ENCODE data around the gene DTNBP1. TPM values are rescaled to one million over a fixed set of nuclear protein-coding genes. Genes with fewer than 3 reads are reported as not detected.

The DTNBP1 gene
- total RNA-seq, 6 donors from 2014 or later = 16.2 to 33.5 (median 21.3) TPM

GRCh38 chr6:15515226-15515625 lies 147.6 kb downstream of the DTNBP1 start:
- Histone ChIP-seq H3K9me3 (no peaks in the 10 kb centered on the region), H3K36me3 (peaks cover 4 to 84% (median 69%) of the 10 kb centered on the region in 4 donors), H3K4me3 (no peak overlapping the region), H3K4me1 (no peaks in the 10 kb centered on the region), H3K27me3 (no peaks in the 10 kb centered on the region), H3K27ac (no peak overlapping the region)
- 96 to 98% methylated on average over 6 of the region's 6 CpGs for WGBS, 2 donors
- no peak for ATAC-seq (ENCODE audit: low FRiP score in 2 of 2)
- no peak for DNase-seq
- TF ChIP-seq POLR2A (IDR thresholded peaks at IDR 0.05) = no peak
- TF ChIP-seq, protein P1, sequence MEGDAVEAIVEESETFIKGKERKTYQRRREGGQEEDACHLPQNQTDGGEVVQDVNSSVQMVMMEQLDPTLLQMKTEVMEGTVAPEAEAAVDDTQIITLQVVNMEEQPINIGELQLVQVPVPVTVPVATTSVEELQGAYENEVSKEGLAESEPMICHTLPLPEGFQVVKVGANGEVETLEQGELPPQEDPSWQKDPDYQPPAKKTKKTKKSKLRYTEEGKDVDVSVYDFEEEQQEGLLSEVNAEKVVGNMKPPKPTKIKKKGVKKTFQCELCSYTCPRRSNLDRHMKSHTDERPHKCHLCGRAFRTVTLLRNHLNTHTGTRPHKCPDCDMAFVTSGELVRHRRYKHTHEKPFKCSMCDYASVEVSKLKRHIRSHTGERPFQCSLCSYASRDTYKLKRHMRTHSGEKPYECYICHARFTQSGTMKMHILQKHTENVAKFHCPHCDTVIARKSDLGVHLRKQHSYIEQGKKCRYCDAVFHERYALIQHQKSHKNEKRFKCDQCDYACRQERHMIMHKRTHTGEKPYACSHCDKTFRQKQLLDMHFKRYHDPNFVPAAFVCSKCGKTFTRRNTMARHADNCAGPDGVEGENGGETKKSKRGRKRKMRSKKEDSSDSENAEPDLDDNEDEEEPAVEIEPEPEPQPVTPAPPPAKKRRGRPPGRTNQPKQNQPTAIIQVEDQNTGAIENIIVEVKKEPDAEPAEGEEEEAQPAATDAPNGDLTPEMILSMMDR (IDR thresholded peaks at IDR 0.05) = no peak
- TF ChIP-seq EP300 (IDR thresholded peaks at IDR 0.05) = no peak
- TF ChIP-seq POLR2AphosphoS5 (IDR thresholded peaks at IDR 0.05) = no peak

DNA sequence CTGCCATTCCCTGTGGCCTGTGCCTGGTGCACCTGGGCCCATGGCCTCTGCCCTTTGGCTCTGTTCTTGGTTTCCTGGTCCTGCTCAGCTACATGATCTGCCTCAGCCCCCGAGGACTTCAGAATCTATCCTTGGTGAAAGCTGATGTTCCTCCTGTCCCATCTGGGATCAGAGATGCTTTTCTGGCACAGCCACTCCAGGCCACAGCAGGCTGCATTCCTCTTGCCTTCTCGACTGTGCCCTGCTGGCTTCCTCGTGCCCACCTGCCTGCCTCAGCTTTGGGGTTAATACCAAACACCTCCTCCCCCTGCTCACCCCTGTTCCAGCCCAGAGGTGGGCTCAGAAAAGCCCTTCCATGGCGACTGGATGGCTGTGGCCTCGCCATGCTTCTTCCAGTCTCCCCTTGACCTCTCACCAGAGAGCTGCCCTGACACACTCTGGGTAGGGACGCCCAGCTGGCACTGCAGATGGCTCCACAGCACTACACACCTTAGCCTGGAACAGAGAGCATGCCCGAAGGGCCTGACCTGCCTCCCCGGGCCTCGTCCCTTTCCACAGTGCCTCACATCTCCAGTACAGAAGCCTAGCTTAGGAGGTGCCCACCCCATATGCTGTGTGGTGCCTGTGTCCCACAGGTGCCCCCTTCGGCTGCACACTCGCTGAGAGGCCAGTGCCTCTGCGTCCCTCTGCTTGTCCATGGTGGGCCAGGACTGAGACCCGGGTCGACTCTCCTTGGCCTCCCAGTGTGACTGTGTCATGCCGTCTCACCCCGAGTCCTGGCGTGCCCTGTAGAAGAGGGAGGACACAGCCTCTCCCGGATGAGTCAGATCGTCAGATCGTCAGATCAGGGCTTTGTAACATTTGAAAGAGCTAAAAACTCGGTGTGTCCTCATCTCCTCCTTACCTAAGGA lies 148.8 kb downstream of the DTNBP1 start:
- H3K4me3 ChIP-seq = no peak overlapping the region
- no peak overlapping the region for H3K27ac ChIP-seq
- 94 to 97% methylated on average over 13 to 21 of the region's 21 CpGs for WGBS, 2 donors
- H3K9me3 ChIP-seq = no peaks in the 10 kb centered on the region
- no peaks in the 10 kb centered on the region for H3K27me3 ChIP-seq
- peaks cover 0 to 5% (median 0%) of the 10 kb centered on the region in 4 donors for H3K4me1 ChIP-seq
- H3K36me3 ChIP-seq = peaks cover 3 to 78% (median 65%) of the 10 kb centered on the region in 4 donors
- DNase-seq (no peak), ATAC-seq (ENCODE audit: low FRiP score in 2 of 2) (no peak)
- TF ChIP-seq POLR2A (IDR thresholded peaks at IDR 0.05) = no peak
- TF ChIP-seq POLR2AphosphoS5 (IDR thresholded peaks at IDR 0.05) = no peak
- no peak for TF ChIP-seq EP300 (IDR thresholded peaks at IDR 0.05)
- TF ChIP-seq, protein P1 (IDR thresholded peaks at IDR 0.05) = no peak

- Histone ChIP-seq H3K4me1 (peaks cover 0 to 5% (median 0%) of the 10 kb centered on the region in 4 donors), H3K36me3 (peaks cover 3 to 75% (median 60%) of the 10 kb centered on the region in 4 donors), H3K27me3 (no peaks in the 10 kb centered on the region), H3K27ac (no peak overlapping the region), H3K9me3 (no peaks in the 10 kb centered on the region), H3K4me3 (no peak overlapping the region)
- peak in 1 of 2 donors; percentile 75 for DNase-seq
- ATAC-seq (ENCODE audit: low FRiP score in 2 of 2) = no peak
- TF ChIP-seq POLR2A (IDR thresholded peaks at IDR 0.05) = no peak
- TF ChIP-seq, protein P1 (IDR thresholded peaks at IDR 0.05) = no peak
- TF ChIP-seq EP300 (IDR thresholded peaks at IDR 0.05) = no peak
- no peak for TF ChIP-seq POLR2AphosphoS5 (IDR thresholded peaks at IDR 0.05)
- 90 to 94% methylated on average over 14 to 23 of the region's 34 CpGs for WGBS, 2 donors
Observed at GRCh38 chr6:15513131-15513771, 149.6 kb downstream of the DTNBP1 start.

GRCh38 chr6:15512721-15513120 lies 150.1 kb downstream of the DTNBP1 start:
- Histone ChIP-seq H3K4me1 (peaks cover 0 to 5% (median 0%) of the 10 kb centered on the region in 4 donors), H3K27me3 (no peaks in the 10 kb centered on the region), H3K4me3 (no peak overlapping the region), H3K9me3 (no peaks in the 10 kb centered on the region), H3K36me3 (peaks cover 3 to 72% (median 55%) of the 10 kb centered on the region in 4 donors), H3K27ac (no peak overlapping the region)
- TF ChIP-seq POLR2A (IDR thresholded peaks at IDR 0.05) (no peak), POLR2AphosphoS5 (IDR thresholded peaks at IDR 0.05) (no peak), EP300 (IDR thresholded peaks at IDR 0.05) (no peak)
- TF ChIP-seq, protein P1 (IDR thresholded peaks at IDR 0.05) = no peak
- DNase-seq = no peak
- 87 to 92% methylated on average over 7 to 9 of the region's 9 CpGs for whole genome bisulfite sequencing, 2 donors
- ATAC-seq (ENCODE audit: low FRiP score in 2 of 2) = no peak
